ENCODE results near the gene UBR3.

UBR3 gene

DNA sequence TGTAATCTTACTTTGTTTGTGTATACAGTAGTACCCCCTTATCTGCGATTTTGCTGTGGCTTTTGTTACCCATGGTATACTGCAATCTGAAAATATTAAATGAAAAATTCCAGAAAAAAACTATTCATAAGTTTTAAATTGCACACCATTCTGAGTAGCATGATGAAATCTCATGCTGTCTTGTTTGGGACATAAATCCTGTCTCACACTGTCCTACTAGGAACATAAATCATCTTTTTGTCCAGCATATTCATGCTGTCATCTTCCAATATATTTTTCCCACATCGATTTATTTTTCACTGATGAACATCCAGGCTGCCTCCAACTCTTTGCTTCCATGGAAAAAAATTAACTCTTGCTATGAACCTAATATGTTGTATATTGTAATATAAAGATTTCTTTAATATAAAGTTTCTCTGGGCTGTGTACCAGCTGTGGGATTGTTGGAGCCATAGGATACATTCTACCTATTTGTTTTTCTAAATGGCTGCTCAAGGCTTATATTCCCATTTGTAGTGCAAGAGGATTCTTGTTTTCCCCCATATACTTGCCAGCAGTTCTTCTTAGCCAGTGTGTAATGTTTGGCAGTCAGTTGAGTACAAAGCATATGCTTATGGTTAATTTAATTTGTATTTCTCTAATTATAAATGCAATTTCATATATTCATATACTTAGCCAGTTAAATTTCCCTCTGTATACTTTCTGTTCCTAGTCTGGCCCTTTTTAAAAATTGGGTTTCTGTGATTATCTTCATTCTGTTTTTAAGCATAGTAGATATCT, 236.4 kb downstream of the UBR3 start:
- DNase-seq, result no peak

- no peak for DNase-seq
Observed at GRCh38 chr2:170070778-170071177, 243.5 kb downstream of the UBR3 start.

DNA sequence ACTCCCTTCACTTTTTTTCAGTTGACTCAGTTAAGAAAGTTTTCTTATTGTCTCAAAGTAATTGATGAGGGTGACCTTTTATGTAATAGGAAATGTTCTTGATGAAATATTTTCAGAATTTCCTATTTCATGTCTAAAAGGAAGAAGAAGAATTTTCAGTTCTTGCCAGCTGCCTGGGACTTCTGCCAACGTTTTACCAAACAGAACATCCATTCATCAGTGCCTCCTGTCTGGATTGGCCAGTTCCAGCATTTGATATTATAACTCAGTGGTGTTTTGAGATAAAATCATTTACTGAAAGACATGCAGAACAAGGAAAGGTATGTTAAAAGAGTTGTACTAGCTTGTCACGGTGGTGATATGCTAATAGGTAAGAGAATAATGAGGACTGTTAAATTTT, 246.0 kb downstream of the UBR3 start:
- DNase-seq, result peak; percentile 56 to 78

DNA sequence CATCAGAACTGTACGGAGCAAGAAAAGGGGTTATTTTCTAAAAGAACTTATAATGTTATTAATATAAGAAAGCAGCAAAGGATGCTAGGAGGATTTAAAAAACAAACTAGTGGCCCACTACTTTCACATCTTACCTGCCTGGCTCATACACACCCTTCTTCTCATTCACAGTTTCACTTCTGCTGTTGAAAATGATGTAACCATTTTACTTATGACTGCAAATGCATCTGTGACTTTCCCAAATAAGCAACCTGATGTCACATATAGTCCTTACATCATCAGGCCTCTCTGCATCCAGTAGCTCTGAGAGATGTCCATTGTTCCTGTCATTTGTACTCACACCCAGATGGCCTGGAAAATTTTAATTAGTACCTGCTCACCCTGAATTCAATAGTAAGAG, 248.9 kb downstream of the UBR3 start:
- no peak for DNase-seq

DNA sequence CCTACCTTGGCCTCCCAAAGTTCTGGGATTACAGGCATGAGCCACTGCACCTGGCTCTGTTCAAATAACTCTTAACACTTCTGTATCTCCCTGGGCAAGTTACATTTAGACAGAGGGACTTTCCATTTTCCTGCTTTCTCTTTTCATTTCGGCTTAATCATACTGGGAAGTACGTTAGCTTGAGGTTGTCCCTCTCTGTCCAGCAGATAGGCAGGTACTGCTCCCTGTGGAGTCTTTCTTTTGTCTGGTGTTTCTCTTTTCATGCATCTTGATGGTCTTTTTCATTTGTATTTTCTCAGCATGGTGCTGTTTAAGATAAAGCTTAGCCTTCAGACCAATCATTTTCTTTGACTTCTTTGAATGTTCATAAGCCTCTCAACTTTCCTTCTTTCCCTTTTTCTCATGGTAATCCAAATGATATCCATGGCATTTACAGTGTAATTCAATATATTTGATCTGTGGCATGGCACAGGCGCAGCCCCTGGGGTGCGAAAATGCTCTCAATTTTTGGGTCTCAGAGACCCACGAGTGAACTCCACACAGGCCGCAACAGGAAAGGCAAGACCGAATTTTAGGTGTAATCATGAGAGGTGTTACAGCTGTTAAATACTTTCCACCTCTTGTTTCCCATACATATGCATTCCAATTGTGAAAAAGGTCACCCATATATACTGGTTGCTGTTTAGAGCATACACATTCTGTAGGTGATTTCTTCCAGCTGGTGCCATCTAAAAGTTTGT, 250.7 kb downstream of the UBR3 start:
- DNase-seq, result no peak

DNA sequence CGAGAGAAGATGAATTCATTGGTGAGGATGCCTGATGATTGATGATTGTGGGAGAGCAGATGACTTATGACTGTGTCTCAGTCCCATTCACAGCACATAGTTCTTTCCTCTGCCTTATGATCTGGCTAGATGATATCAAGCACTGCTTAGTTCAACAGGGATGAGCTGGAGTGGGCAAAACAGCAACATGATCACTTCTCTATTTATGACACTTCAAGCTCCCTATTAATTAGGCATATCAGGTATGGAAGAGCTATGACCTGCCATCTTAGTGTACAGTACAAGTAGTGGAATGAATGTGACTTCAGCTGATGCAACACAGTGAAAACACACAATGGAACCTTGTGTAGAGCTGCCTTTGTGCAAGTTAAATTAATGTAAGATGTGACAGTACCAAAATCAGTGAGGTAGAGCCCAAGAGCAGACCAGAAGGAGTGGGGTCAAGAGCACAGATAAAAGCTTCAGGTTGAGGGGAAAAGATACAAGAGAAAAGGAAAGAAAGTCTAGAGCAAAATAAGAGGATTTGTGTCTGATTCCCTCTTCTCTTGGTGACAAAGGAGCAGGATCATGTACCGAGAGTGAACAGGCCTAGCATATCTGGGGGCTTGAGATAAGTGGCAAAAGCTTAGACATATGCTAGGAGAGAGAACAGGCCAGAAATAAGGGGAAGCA, 257.7 kb downstream of the UBR3 start:
- no peak for DNase-seq

GRCh38 chr2:170086117-170086688, 258.9 kb downstream of the UBR3 start:
- DNase-seq, result no peak

- no peak for DNase-seq
Observed at GRCh38 chr2:170086751-170087412, 259.6 kb downstream of the UBR3 start.

DNA sequence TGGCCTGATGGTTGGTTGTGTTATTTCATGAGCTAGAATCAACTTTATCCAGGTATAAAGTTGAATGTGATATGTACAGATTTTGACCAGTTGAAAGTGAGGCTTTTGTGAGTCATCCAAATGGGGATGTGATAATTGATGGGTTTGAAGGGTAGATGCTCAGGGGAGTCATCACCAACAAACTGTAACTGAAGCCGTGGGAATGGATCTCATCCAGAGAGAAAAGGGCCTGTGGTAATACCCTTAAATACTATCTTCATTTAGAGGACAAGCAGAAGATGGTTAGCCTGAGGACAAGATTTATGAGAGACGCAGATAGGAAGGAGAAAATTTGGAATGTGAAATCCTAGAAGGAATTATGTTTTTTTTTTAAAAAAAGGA, 260.1 kb downstream of the UBR3 start:
- no peak for DNase-seq

DNA sequence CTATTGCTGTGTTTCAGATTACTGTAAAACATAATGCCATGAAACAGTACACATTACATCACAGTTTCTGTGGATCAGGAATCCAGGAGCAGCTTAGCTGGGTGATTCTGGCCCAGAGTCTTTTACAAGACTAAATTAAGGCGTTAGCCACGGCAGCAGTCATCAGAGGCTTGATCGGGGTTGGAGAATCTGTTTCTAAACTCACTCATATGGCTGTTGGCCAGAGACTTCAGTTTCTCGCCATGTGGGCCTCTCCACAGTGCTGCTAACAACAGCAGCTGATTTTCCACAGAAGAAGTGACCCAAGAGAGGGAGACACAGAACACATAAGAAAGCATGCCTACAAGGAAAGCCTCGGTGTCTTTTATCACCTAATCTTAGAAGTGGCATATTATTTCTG, 261.5 kb downstream of the UBR3 start:
- no peak for DNase-seq

DNA sequence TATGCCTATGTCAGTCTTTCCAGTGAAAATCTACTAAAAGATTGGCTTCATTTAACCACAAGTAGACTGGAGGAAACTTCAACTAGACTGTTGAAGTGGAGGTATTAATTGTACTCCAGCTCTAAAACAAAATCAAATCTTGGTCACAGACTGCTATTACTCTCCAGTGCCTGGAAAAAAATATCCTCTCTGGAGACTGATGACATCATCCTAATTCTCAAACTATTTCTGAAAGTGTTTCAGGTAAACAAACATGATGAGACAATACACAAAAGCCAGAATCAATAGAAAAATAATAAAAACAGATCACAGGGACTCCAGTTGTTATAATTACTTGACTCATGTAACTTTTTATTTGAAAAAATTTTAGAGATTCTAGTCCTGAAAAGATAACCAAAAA, 263.0 kb downstream of the UBR3 start:
- DNase-seq, result no peak

DNA sequence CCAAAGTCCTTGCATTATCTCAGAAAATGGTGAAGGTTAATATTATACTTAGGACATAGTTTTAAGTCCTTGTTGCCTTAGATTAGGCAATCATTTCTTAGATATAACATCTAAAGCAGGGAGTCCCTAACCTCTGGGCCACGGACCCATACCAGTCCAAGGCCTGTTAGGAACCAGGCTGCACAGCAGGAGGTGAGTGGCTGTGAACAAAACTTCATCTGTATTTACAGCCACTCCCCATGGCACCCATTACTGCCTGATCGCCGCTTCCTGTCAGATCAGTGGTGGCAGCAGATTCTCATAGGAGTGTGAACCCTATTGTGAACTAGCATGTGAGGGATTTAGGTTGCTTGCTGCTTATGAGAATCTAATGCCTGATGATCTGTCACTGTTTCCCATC, 264.2 kb downstream of the UBR3 start:
- DNase-seq, result no peak

GRCh38 chr2:170092436-170093060, 265.3 kb downstream of the UBR3 start:
- no peak for DNase-seq

DNA sequence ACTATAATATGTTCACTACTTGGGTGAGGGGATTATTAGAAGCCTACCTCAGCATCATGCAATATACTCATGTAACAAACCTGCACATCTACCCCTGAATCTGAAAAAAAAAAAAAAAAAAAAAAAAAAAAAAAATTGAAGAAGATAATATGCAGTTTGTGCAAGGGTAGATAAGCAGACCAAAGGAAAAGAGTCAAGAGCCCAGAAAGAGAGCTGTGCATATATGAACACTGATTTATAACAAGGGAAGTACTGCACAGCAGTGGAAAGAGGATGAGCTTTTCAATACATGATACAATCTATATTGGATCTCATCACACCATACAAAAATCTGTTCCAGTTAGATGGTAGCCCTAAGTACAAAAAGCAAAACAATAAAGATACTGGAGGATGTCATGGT, 268.1 kb downstream of the UBR3 start:
- no peak for DNase-seq

DNA sequence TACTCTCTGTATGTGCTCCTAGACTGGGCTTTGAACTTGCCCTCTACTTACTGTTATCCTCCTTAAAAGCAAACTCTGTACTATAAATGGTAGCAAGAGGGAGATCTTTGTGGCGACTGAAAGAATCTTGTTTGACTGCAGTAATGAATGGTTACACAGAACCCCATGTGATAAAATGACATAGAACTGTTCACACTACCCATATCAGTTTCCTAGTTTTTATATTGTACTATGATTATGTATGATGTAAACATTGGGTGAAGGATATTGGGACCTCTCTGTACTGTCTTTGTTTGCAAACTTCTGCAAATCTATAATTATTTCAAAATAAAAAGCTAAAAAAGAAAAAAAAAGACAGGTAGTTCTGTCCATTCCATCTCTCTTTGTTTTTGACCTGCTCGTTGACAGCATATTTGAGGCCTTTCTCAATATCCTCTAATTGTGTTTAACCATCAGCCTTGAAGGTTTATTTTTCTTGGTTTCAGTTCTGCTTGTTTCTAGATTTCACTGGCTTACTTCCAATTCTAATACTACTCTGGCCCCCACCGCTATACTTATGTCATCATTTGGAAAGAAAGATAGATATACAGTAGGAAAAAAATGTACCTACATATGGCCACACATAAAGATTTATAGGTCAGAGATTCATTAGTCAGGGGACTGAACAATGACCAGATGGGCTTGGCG, 271.5 kb downstream of the UBR3 start:
- no peak for DNase-seq

- no peak for DNase-seq
Observed at GRCh38 chr2:170101789-170102188, 274.5 kb downstream of the UBR3 start.

DNA sequence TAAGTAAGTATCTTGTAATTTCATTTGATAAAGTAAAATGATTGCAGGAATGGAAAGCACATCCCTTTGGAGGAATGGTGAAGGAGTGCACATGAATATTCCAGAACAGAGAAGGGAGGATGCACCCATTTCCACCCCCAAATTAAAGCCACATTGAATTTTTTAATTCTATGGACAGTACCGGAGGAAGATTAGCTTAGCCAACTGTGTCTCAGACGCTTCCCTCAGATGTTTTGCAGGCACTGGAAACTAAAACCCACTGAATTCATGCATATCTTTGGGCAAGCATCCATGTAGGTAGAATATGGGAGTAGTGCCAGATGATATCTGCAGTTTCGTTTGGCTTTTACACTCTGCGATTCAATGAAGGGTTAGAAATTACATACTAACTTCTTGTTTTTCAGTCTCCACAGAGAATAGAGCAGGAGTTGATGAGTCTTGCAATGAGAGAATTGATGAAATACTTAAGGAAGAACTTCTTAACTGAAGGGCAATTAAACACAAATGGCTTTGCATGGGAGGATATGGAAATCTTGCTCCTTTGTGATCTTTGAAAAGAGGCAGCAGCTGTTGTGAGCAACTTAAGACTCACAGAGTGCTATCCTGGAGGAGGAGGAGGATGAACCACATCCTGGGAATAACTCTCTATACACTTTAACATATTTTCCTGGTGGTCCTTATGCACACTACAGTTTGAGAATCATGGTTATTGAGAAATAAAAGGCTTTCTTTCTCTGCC, 279.0 kb downstream of the UBR3 start:
- no peak for DNase-seq

- no peak for DNase-seq
Observed at GRCh38 chr2:170113168-170113894, 286.1 kb downstream of the UBR3 start.

- no peak for DNase-seq
Observed at GRCh38 chr2:170115501-170116229, 288.4 kb downstream of the UBR3 start.

GRCh38 chr2:170118641-170119040, 291.4 kb downstream of the UBR3 start:
- no peak for DNase-seq

Data from hippocampal formation (tissue), 2 donors.